ENCODE data around the gene CHD3.

Gene CHD3

DNA sequence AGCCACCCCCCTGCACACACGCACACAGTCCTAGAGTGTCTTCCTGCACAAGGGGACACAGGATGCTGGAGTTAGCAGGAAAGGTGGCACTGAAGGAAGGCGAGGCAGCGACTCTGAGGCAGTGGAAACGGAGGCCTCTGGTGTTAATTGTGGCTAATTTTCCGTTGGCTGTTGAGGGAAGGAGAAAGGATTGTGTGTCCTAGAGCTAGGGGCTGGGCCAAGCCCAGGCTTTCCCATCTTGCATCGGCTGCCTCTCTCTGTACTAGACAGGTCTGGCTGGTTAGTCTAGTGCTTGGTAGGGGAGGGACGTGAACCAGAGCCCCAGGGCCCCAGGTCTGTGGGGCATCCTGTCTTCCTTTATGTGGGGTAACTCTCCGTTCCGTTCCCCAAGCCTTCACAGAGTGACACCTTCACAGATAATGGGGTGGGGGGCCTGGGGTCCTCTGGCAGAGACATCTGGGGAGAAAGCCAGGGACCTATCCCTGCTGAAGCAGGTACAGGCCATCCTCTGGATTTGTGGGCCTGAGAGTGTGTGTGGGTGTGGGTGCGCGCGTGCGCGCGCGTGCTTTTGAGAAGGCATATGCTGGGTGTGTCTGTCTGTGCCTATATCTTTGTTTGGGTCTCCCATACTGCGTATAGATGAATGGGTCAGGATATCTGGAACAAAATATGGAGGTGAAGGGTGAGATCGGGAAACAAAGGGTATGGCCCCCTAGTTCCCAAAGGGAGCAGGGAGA, at the start of gene CHD3:
TSS of gene CHD3 (plus strand) at position 606 of the 737 bp plus-strand sequence. CDS start 212 bp downstream, outside the sequence.
- peak; percentile 73 for DNase-seq

DNA sequence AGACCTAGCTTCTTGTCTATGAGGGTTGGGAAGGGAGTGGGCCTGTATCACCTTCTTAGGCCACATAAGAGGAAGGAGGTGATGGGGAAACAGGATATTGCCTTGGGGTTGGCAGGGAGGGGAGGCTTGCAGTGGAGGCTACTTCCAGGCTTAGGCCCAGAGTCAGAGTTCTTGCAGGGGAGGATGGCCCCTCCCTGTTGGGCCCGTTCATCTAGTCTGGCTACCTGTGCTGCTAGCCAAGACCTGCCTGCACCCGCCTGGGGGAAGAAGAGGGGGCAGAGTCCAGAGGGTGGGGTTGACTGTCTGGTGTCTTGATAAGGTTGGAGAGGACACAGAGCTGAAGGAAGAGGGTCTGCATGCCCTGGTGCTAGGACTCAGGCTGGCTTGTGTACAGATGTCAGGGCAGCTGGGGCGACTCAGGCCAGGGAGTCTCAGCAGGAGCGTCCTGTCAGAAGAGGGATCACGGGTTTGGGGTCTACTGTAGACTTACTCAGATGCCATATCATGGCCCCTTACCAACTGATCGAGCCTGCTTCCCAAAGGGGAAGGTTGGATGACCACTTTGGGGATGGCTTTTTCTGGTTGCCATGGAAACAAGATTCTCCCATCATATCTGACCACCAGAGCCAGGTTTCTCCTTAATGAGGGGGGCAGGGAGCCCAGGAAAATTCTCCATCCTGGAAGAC, 49.3 kb upstream of the CHD3 start:
- DNase-seq = no peak

DNA sequence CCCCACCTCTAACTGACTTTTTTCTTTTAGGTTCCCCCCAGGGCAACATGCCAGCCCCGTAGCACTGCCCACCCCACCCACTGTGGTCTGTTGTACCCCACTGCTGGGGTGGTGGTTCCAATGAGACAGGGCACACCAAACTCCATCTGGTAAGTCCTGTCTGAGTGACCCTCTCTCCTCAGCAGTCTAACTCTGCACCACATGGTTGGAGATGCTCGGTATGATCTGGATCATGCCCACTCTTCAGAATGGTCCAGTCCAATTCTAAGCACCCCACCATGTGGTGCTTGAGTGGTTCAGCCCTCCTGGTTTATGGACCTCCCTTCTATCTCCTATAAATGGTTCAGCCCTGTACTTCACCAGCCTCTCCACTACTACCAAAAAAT, 48.7 kb upstream of the CHD3 start:
- no peak for DNase-seq

DNA sequence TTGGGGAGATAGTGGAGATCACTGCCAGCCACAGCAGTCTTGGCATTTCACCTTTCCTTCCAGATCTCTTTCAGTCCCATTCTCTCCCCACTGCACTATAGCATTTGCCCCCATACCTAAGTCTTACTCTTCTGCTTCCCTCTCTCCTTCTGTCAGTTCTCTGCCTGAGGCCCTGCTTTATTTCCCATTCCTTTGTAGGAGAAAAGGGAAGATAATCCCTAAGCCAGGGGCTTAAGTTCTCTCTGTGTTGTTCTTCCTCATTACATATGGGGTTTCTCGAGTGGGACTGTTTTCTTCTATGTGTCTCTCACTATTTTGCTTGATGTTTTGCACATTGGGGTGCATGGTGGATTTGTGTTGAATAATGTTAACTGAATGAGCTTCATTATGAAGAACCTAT, 48.1 kb upstream of the CHD3 start:
- no peak for DNase-seq

DNA sequence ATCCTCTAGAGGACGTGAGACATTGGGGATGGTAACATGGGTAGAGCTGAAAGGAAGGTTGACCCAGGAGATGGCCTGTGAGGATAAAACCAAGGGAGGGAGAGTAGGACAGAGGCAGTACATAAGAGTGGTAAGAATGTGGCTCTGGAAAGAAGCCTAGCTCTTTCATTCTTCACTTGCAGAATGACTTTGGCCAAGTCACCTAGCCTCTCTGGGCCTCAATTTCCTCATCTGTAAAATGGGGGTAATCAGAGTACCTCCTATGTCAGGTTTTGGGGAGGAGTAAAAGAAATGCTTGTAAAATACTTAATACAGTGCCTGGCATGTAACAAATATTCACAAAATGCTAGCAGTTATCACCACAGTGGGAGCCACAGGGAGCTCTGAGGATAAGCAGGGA, 47.7 kb upstream of the CHD3 start:
- no peak for DNase-seq

DNA sequence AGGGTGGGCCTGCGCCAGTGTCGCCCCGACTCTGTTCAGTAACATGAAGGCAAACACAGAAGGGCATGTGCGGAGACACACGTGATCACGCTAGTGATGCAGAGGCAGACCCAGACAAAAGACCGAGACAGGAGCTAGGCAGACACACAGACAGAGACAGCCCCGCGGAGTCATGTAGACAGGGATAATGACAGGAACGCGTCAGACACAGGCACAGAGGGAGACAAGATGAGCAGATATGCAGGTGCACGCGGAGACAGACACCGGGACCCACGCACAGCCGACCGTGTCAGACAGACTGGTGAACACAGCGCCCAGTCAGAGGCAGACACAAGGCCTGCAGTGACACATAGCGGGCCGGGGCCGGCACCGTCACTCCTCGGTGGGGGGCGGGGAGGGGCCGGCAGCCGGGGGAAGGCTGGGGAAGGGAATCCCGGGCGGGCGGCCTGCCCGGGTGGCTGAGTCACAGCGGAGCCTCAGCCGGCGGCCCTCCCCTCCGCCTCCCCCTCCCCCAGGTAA, 47.1 kb upstream of the CHD3 start:
- DNase-seq = peak; percentile 93

DNA sequence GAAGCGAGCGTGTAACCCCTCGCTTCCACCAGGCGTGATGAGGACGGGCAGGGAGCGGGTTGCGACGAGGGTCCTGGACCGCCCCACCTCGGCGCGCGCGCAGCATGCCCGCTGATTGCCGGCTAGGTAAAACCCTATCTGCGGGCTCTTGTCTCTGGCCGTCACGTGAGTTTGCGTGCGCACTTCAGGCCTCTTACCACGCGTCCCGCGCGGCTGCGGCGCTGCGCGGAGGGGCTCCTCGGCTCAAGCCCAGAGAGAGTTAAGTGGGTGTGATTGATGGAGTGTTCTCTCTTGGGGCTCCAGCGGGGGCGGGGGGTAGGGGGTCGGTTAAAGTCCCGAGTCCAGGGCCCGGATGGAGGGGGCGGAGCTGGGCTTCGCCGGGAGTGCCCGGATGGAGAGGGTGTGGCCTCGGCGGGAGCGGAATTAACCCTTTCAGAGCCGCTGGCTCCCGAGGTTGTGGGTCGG, 46.6 kb upstream of the CHD3 start:
- peak; percentile 93 for DNase-seq

DNA sequence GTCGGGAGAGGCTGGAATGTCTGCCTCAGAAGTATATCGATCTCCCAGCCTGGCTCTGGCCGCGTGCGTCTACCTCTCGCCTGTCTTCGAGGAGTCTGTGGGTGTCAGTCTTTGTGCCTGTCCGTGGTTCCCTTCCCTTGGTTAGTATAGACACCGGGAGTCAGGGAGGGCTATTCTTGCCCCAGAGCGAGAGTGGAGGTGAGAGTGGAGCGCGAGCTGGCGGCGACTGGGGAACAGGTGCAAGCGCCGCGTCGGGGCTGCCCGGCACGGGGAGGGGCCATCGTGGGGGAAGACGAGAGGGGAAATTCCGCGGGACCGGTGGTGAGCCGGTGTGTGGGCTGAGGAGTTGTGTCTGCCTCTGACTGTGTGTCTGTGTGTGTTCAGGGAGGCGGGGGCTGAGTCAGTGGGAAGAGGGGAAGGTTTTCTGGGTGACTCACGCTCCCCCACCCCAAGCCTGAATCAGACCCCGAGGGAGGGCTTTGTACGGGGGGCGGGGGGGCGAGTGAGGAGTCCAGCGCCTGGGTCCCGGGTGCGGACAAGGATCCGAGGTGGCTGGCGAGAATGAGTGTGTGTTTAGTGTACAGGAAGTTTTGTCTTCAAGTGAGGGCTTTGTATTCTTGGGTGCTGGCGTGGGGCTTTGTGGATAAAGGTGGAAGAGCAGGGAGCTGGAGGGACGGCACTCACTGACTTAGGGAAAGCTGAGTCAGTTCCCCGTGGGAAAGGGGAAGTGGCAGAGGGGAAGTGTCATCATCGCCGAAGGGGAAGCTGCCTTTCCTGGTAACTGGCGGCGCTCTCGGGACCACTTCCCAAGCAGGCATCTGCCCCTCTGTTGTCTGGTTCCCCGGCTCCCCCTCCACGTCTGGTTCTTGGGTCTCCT, 46.0 kb upstream of the CHD3 start:
- peak; percentile 95 for DNase-seq

DNA sequence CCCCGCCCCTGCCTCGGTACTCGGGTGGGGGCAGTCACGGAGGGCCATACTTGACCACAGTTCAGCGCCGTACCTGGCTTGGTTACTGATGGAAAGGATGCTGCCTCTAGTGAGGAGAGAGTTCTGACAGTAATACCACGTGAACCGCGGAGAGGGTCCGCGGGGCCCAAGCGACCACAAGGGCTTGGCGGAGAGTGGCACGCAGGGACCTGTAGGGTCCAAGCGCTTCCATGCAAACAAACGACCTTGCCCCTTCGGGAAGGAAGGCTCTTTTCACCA, 45.4 kb upstream of the CHD3 start:
- DNase-seq = peak; percentile 83

DNA sequence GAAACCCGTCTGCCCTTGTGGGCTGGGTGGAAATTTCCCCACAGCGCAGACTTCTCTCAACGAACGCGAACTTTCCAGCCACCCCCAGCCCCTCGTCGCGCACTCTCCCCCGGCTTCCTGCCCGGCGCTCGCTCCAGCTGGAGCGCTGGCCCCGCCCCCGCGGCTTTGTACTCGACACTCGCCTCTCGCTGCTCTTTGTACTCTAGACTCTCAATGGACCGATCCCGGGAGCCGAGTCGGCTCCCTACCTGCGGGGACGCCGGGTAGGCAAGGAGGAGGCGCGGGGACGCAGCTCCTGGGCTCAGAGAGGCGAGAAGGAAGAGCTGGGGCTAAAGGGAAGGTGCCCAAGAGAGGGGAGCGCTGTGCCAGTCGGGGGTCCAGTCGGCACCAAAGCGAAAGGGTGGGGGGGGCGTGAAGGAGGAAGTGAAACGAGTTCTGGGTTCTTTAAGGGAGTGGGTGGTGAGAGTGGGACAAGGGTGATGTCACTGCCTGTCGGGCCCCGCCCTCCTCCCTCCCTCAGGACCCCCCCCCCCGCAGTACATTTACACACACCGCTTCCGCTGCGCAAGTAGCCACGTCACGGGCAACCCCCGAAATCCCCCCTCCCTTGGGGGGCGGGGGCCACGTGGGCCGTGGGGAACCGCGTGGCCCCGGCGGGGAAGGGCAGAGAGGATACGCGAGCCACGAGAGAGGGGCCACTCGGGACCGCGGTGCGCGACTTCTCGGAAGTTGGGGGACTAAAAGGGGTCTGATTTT, 44.9 kb upstream of the CHD3 start:
- peak; percentile 91 for DNase-seq

DNA sequence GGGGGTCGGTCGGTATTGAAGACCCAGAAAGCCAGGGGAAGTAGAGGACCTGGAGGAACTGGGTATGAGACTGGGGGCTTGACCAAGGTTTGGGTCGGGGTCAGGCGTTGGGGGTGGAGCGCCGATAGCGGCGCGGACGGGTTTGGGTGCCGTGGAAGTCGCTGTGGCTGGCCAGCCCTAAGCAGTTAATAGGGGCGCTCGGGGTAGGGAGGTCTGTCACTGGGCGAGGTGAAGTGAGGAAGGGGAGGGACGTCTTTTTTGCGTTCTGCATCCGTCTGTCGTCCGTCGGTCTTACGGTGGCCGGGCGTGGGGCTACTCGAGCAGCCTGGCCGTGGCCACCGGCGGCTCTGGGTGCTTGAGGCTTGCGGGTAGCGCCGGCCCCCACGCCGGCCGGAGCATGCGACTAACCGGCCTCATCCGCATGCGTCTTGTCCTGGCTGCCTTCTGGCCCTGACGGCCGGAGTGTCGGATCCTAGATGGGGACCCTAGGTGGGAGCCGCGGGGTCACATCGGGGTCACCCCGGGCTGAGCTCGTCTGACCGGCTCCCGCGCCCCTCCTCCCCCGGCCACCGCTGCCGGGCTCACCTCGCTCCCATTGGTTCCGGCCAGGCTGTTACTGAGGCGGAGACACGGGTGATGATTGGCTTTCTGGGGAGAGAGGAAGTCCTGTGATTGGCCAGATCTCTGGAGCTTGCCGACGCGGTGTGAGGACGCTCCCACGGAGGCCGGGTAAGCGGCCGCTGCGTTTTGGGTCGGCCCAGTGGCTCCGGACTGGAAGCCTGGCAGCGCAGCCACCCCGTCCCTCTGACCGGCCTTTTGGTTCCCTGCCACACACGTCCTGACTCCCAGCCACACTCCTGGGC, 44.1 kb upstream of the CHD3 start:
- peak; percentile 89 for DNase-seq

DNA sequence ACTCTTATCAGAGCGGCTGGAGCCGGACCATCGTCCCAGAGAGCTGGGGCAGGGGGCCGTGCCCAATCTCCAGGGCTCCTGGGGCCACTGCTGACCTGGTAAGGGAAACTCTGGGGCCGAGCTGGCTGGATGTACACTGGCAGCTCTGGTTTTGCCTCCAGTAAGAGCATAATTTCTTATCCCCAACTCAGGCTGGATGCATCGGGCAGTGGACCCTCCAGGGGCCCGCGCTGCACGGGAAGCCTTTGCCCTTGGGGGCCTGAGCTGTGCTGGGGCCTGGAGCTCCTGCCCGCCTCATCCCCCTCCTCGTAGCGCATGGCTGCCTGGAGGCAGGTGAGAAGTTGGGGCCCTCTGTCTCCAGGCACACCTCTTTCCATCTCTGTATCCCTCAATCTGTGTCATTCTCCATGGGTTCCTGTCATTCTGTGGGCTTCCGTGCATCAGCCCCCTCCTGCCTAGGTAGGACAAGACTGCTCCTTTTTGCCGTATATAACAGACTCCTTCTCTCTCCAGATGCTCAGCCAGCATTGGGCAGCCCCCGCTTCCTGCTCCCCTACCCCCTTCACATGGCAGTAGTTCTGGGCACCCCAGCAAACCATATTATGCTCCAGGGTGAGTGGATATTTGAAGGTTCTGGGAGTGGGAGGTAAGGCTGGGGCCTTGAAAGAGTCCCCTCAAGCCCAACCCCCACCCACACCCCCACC, 43.1 kb upstream of the CHD3 start:
- no peak for DNase-seq

DNA sequence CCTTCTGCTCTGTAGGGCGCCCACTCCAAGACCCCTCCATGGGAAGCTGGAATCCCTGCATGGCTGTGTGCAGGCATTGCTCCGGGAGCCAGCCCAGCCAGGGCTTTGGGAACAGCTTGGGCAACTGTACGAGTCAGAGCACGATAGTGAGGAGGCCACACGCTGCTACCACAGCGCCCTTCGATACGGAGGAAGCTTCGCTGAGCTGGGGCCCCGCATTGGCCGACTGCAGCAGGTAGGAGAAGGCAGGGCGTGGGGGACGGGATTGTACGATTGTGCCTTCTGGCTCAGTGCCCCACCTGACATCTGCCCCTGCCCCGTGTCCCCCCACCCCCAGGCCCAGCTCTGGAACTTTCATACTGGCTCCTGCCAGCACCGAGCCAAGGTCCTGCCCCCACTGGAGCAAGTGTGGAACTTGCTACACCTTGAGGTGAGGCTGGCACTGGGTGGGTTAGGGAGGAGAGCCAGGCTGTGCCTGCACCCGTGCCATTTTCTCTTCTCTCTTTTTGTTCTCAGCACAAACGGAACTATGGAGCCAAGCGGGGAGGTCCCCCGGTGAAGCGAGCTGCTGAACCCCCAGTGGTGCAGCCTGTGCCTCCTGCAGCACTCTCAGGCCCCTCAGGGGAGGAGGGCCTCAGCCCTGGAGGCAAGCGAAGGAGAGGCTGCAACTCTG, 42.4 kb upstream of the CHD3 start:
- DNase-seq = no peak

DNA sequence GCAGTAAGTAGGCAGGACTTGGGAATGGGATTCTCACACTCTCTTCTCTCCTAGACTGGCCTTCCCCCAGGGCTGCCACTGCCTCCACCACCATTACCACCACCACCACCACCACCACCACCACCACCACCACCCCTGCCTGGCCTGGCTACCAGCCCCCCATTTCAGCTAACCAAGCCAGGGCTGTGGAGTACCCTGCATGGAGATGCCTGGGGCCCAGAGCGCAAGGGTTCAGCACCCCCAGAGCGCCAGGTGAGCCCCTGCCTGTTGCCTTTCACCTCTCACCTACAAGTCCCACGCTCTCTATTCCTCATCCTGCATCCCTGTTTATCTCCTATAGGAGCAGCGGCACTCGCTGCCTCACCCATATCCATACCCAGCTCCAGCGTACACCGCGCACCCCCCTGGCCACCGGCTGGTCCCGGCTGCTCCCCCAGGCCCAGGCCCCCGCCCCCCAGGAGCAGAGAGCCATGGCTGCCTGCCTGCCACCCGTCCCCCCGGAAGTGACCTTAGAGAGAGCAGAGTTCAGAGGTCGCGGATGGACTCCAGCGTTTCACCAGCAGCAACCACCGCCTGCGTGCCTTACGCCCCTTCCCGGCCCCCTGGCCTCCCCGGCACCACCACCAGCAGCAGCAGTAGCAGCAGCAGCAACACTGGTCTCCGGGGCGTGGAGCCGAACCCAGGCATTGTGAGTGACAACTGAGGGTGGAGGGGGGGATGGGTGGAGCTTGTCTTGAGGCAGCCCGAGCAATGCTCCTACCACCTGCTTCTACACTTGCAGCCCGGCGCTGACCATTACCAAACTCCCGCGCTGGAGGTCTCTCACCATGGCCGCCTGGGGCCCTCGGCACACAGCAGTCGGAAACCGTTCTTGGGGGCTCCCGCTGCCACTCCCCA, 41.6 kb upstream of the CHD3 start:
- no peak for DNase-seq

DNA sequence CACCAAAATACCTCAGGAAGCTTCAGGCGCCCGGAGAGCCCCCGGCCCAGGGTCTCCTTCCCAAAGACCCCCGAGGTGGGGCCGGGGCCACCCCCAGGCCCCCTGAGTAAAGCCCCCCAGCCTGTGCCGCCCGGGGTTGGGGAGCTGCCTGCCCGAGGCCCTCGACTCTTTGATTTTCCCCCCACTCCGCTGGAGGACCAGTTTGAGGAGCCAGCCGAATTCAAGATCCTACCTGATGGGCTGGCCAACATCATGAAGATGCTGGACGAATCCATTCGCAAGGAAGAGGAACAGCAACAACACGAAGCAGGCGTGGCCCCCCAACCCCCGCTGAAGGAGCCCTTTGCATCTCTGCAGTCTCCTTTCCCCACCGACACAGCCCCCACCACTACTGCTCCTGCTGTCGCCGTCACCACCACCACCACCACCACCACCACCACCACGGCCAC, 40.4 kb upstream of the CHD3 start:
- DNase-seq = no peak

DNA sequence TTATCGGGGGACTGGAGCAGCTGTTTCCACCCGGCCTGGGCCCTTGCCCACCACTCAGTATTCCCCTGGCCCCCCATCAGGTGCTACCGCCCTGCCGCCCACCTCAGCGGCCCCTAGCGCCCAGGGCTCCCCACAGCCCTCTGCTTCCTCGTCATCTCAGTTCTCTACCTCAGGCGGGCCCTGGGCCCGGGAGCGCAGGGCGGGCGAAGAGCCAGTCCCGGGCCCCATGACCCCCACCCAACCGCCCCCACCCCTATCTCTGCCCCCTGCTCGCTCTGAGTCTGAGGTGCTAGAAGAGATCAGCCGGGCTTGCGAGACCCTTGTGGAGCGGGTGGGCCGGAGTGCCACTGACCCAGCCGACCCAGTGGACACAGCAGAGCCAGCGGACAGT, 39.9 kb upstream of the CHD3 start:
- no peak for DNase-seq

DNA sequence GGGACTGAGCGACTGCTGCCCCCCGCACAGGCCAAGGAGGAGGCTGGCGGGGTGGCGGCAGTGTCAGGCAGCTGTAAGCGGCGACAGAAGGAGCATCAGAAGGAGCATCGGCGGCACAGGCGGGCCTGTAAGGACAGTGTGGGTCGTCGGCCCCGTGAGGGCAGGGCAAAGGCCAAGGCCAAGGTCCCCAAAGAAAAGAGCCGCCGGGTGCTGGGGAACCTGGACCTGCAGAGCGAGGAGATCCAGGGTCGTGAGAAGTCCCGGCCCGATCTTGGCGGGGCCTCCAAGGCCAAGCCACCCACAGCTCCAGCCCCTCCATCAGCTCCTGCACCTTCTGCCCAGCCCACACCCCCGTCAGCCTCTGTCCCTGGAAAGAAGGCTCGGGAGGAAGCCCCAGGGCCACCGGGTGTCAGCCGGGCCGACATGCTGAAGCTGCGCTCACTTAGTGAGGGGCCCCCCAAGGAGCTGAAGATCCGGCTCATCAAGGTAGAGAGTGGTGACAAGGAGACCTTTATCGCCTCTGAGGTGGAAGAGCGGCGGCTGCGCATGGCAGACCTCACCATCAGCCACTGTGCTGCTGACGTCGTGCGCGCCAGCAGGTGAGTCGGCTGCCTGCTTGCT, 39.3 kb upstream of the CHD3 start:
- no peak for DNase-seq

DNA sequence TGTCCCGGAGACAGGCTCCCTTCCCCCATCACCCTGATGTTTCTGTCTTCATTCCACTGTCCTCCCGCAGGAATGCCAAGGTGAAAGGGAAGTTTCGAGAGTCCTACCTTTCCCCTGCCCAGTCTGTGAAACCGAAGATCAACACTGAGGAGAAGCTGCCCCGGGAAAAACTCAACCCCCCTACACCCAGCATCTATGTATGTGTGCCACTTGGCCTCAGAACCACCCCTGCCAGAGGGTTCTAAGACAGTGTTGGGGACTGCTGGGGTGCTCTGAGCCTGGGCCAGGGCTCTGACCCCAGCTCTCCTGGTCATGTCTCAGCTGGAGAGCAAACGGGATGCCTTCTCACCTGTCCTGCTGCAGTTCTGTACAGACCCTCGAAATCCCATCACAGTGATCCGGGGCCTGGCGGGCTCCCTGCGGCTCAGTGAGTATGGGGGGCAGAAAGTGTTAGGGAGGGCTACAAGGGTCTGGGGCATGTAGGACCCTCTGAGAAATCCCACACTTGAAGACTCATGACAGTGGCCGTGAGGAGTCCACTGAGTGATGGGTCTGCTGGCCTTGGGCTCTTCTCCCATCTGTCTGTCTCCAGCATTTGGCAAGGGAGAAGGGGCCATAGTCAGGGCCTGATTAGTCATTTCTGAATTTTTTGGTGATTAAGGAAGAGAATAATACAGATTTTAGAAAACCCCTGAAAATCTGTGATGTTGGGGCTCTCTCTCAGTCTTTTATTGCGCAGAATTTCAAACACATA, 38.7 kb upstream of the CHD3 start:
- DNase-seq = no peak

Data from activated CD8-positive, alpha-beta memory T cell treated with anti-CD3 and anti-CD28 coated beads, Interleukin-2, amount 50 U/mL, for 48 hours (primary cell).